Progenitor cell of endocrine pancreas (in vitro differentiated cells): ENCODE results near the gene RGL4. TPM values are rescaled to one million over a fixed set of nuclear protein-coding genes. Genes with fewer than 3 reads are reported as not detected.

Source experiments
- DNase-seq: peaks from one replicate; pipeline ENCODE4 v3.0.0; 2021; ENCODE audit warnings: low spot score; ENCODE audit not compliant: unreplicated experiment
- H3K27ac Mint-ChIP-seq: 2 replicates; pipeline ENCODE4 v1.8.0; 2021; ENCODE audit warnings: mild to moderate bottlenecking, moderate library complexity, mixed read lengths
- H3K27me3 Mint-ChIP-seq: 2 replicates; pipeline ENCODE4 v1.8.0; 2021; ENCODE audit warnings: mixed read lengths
- H3K36me3 Mint-ChIP-seq: 2 replicates; pipeline ENCODE4 v1.8.0; 2022; ENCODE audit warnings: mixed read lengths; ENCODE audit not compliant: insufficient read depth
- H3K4me1 Mint-ChIP-seq: 2 replicates; pipeline ENCODE4 v1.8.0; 2021; ENCODE audit warnings: low read depth, mixed read lengths
- H3K4me3 Mint-ChIP-seq: 2 replicates; pipeline ENCODE4 v1.8.0; 2021; ENCODE audit warnings: low read depth, mild to moderate bottlenecking, moderate library complexity, mixed read lengths
- H3K9me3 Mint-ChIP-seq: 2 replicates; pipeline ENCODE4 v1.8.0; 2021; ENCODE audit warnings: low read depth, mixed read lengths
- CTCF ChIP-seq: fragments of 200-600 bp; sonication (generic); IDR thresholded peaks from one replicate; pipeline ENCODE4 v1.5.0; 2021; ENCODE audit warnings: antibody characterized with exemption, mild to moderate bottlenecking; ENCODE audit not compliant: unreplicated experiment
- total RNA-seq: library from RNA; stranded (reverse); gene quantifications from 2 replicates; pipeline ENCODE4 v1.2.1, GENCODE V29; 2021

RGL4 gene
- total RNA-seq, 1 donor from 2014 or later, result 0.07 TPM

- peak overlapping the region; percentile 62 for H3K27ac Mint-ChIP-seq
- no peaks in the 10 kb centered on the region for H3K27me3 Mint-ChIP-seq
- peak overlapping the region; percentile 75 for H3K4me3 Mint-ChIP-seq
- H3K4me1 Mint-ChIP-seq, result peaks cover 3% of the 10 kb centered on the region
- peaks cover 21% of the 10 kb centered on the region for H3K36me3 Mint-ChIP-seq
- DNase-seq, result no peak
- H3K9me3 Mint-ChIP-seq, result no peaks in the 10 kb centered on the region
- no peak for TF ChIP-seq CTCF
Measured at GRCh38 chr22:23714596-23715578, 24.1 kb downstream of the RGL4 start.

- H3K9me3 Mint-ChIP-seq, result no peaks in the 10 kb centered on the region
- no peak for TF ChIP-seq CTCF
- H3K4me1 Mint-ChIP-seq, result peaks cover 3% of the 10 kb centered on the region
- no peak overlapping the region for H3K27ac Mint-ChIP-seq
- DNase-seq, result no peak
- H3K36me3 Mint-ChIP-seq, result peaks cover 12% of the 10 kb centered on the region
- no peaks in the 10 kb centered on the region for H3K27me3 Mint-ChIP-seq
- peak overlapping the region; percentile 75 for H3K4me3 Mint-ChIP-seq
Measured at GRCh38 chr22:23715806-23716375, 25.1 kb downstream of the RGL4 start.

- Mint-ChIP-seq H3K27me3 (no peaks in the 10 kb centered on the region), H3K36me3 (peaks cover 6% of the 10 kb centered on the region), H3K4me3 (peak overlapping the region; percentile 75), H3K27ac (peak overlapping the region; percentile 71), H3K4me1 (peaks cover 3% of the 10 kb centered on the region), H3K9me3 (no peaks in the 10 kb centered on the region)
- no peak for TF ChIP-seq CTCF
- peak; percentile 64 for DNase-seq
Measured at GRCh38 chr22:23716811-23717801, 26.3 kb downstream of the RGL4 start.

GRCh38 chr22:23718371-23719165, 27.8 kb downstream of the RGL4 start:
- H3K27me3 Mint-ChIP-seq, result no peaks in the 10 kb centered on the region
- DNase-seq, result no peak
- peak overlapping the region; percentile 37 for H3K4me3 Mint-ChIP-seq
- no peak for TF ChIP-seq CTCF
- H3K36me3 Mint-ChIP-seq, result peaks cover 5% of the 10 kb centered on the region
- H3K9me3 Mint-ChIP-seq, result no peaks in the 10 kb centered on the region
- no peak overlapping the region for H3K27ac Mint-ChIP-seq
- peaks cover 3% of the 10 kb centered on the region for H3K4me1 Mint-ChIP-seq
